ENCODE data around the gene PLEK. TPM values are rescaled to one million over a fixed set of nuclear protein-coding genes. Genes with fewer than 3 reads are reported as not detected.
"Not testable (repeated sequence)": the region's sequence is repeated elsewhere in the genome, so short reads cannot be mapped to it uniquely, and the experiment has no call there.

The PLEK gene
- total RNA-seq, 2 experiments from 2014 or later, result 6.9 to 7.6 TPM

- Mint-ChIP-seq H3K4me3 (no peak overlapping the region), H3K9me3 (no peaks in the 10 kb centered on the region), H3K36me3 (no peaks in the 10 kb centered on the region), H3K4me1 (ENCODE audit: low read depth) (no peaks in the 10 kb centered on the region), H3K27ac (no peak overlapping the region), H3K27me3 (peaks cover 22% of the 10 kb centered on the region)
- ChIA-PET POLR2A (interaction anchor here (0.9 kb wide), 1 partner anchor 38 kb away, joined by 4 read pairs; no protein-coding TSS in a partner anchor), CTCF (interaction anchor here (1.9 kb wide), 1 partner anchor 218 kb away, joined by 4 read pairs; no protein-coding TSS in a partner anchor)
- no peak for DNase-seq
- intact Hi-C loops (cut with micrococcal nuclease), result no loop called here
Measured at GRCh38 chr2:68340226-68341061, 24.6 kb upstream of the PLEK start.

GRCh38 chr2:68341062-68341329 is 24.1 kb upstream of the PLEK start:
- no peaks in the 10 kb centered on the region for H3K9me3 Mint-ChIP-seq
- no peaks in the 10 kb centered on the region for H3K4me1 Mint-ChIP-seq (ENCODE audit: low read depth)
- CTCF ChIA-PET, result interaction anchor here (1.9 kb wide), 1 partner anchor 219 kb away, joined by 4 read pairs; no protein-coding TSS in a partner anchor
- POLR2A ChIA-PET, result no interaction called here
- no peak for DNase-seq
- intact Hi-C loops (cut with micrococcal nuclease), result no loop called here
- H3K36me3 Mint-ChIP-seq, result no peaks in the 10 kb centered on the region
- H3K27me3 Mint-ChIP-seq, result peaks cover 22% of the 10 kb centered on the region
- H3K4me3 Mint-ChIP-seq, result no peak overlapping the region
- H3K27ac Mint-ChIP-seq, result no peak overlapping the region

GRCh38 chr2:68341583-68341982 is 23.5 kb upstream of the PLEK start:
- H3K27me3 Mint-ChIP-seq, result peaks cover 22% of the 10 kb centered on the region

GRCh38 chr2:68342470-68342869 is 22.6 kb upstream of the PLEK start:
- no peak for DNase-seq
- Mint-ChIP-seq H3K27me3 (peaks cover 28% of the 10 kb centered on the region), H3K27ac (no peak overlapping the region), H3K4me3 (no peak overlapping the region), H3K36me3 (no peaks in the 10 kb centered on the region), H3K4me1 (ENCODE audit: low read depth) (no peaks in the 10 kb centered on the region), H3K9me3 (no peaks in the 10 kb centered on the region)
- ChIA-PET CTCF (no interaction called here), POLR2A (no interaction called here)
- intact Hi-C loops (cut with micrococcal nuclease), result no loop called here

More at GRCh38 chr2:68341583-68341982, 23.5 kb upstream of the PLEK start:
- ChIA-PET POLR2A (no interaction called here), CTCF (no interaction called here)
- H3K36me3 Mint-ChIP-seq, result no peaks in the 10 kb centered on the region
- intact Hi-C loops (cut with micrococcal nuclease), result no loop called here
- H3K4me3 Mint-ChIP-seq, result no peak overlapping the region
- no peak for DNase-seq
- no peaks in the 10 kb centered on the region for H3K9me3 Mint-ChIP-seq
- no peaks in the 10 kb centered on the region for H3K4me1 Mint-ChIP-seq (ENCODE audit: low read depth)
- no peak overlapping the region for H3K27ac Mint-ChIP-seq

- DNase-seq, result no peak
- H3K4me1 Mint-ChIP-seq (ENCODE audit: low read depth), result no peaks in the 10 kb centered on the region
- ChIA-PET CTCF (no interaction called here), POLR2A (no interaction called here)
- intact Hi-C loops (cut with micrococcal nuclease), result no loop called here
- H3K9me3 Mint-ChIP-seq, result no peaks in the 10 kb centered on the region
- H3K4me3 Mint-ChIP-seq, result no peak overlapping the region
- H3K27me3 Mint-ChIP-seq, result peaks cover 38% of the 10 kb centered on the region
- H3K36me3 Mint-ChIP-seq, result no peaks in the 10 kb centered on the region
- no peak overlapping the region for H3K27ac Mint-ChIP-seq
Measured at GRCh38 chr2:68344031-68344430, 21.1 kb upstream of the PLEK start.

GRCh38 chr2:68345129-68345875 is 19.8 kb upstream of the PLEK start:
- H3K27me3 Mint-ChIP-seq, result peaks cover 34% of the 10 kb centered on the region
- intact Hi-C loops (cut with micrococcal nuclease), result no loop called here
- H3K9me3 Mint-ChIP-seq, result no peaks in the 10 kb centered on the region
- H3K4me3 Mint-ChIP-seq, result no peak overlapping the region
- no peaks in the 10 kb centered on the region for H3K4me1 Mint-ChIP-seq (ENCODE audit: low read depth)
- no peaks in the 10 kb centered on the region for H3K36me3 Mint-ChIP-seq
- CTCF ChIA-PET, result no interaction called here
- no peak for DNase-seq
- H3K27ac Mint-ChIP-seq, result no peak overlapping the region
- POLR2A ChIA-PET, result no interaction called here

GRCh38 chr2:68349091-68349490 is 16.0 kb upstream of the PLEK start:
- POLR2A ChIA-PET; intact Hi-C loops (cut with micrococcal nuclease); H3K4me3 Mint-ChIP-seq; H3K36me3 Mint-ChIP-seq; H3K4me1 Mint-ChIP-seq (ENCODE audit: low read depth); H3K9me3 Mint-ChIP-seq; H3K27ac Mint-ChIP-seq; DNase-seq: not testable (repeated sequence)
- CTCF ChIA-PET, result interaction anchor here (1.4 kb wide), 1 partner anchor 12 kb away, joined by 3 read pairs; no protein-coding TSS in a partner anchor
- peaks cover 18% of the 10 kb centered on the region for H3K27me3 Mint-ChIP-seq

GRCh38 chr2:68351997-68352396 is 13.1 kb upstream of the PLEK start:
- Mint-ChIP-seq H3K9me3 (no peaks in the 10 kb centered on the region), H3K27ac (no peak overlapping the region), H3K36me3 (no peaks in the 10 kb centered on the region), H3K4me3 (no peak overlapping the region), H3K4me1 (ENCODE audit: low read depth) (no peaks in the 10 kb centered on the region), H3K27me3 (peaks cover 14% of the 10 kb centered on the region)
- no peak for DNase-seq
- CTCF ChIA-PET, result interaction anchor here (1.0 to 1.5 kb wide), 2 partner anchors 9 to 230 kb away, joined by 3 to 4 read pairs; no protein-coding TSS in a partner anchor
- intact Hi-C loops (cut with micrococcal nuclease), result loop anchor here (10.0 kb wide), 1 partner anchor 227 kb away; no protein-coding TSS in a partner anchor
- POLR2A ChIA-PET, result no interaction called here

GRCh38 chr2:68352651-68353391 is 12.3 kb upstream of the PLEK start:
- Mint-ChIP-seq H3K4me1 (ENCODE audit: low read depth) (no peaks in the 10 kb centered on the region), H3K36me3 (no peaks in the 10 kb centered on the region), H3K9me3 (no peaks in the 10 kb centered on the region), H3K27ac (no peak overlapping the region), H3K4me3 (no peak overlapping the region), H3K27me3 (peaks cover 8% of the 10 kb centered on the region)
- ChIA-PET POLR2A (no interaction called here), CTCF (interaction anchor here (0.6 to 1.5 kb wide), 4 partner anchors 8 to 231 kb away, joined by 3 to 4 read pairs (median 4); no protein-coding TSS in a partner anchor)
- DNase-seq, result no peak
- intact Hi-C loops (cut with micrococcal nuclease), result loop anchor here (10.0 kb wide), 1 partner anchor 228 kb away; no protein-coding TSS in a partner anchor

- no peaks in the 10 kb centered on the region for H3K27me3 Mint-ChIP-seq
- intact Hi-C loops (cut with micrococcal nuclease), result loop anchor here (10.0 kb wide), 1 partner anchor 232 kb away; no protein-coding TSS in a partner anchor
- ChIA-PET POLR2A (interaction anchor here (0.6 kb wide), 1 partner anchor 288 kb away, joined by 3 read pairs; no protein-coding TSS in a partner anchor), CTCF (interaction anchor here (0.8 to 2.4 kb wide), 3 partner anchors 27 to 161 kb away, joined by 3 to 14 read pairs (median 6); no protein-coding TSS in a partner anchor)
- no peaks in the 10 kb centered on the region for H3K9me3 Mint-ChIP-seq
- no peaks in the 10 kb centered on the region for H3K36me3 Mint-ChIP-seq
- no peak overlapping the region for H3K4me3 Mint-ChIP-seq
- no peak overlapping the region for H3K27ac Mint-ChIP-seq
- no peaks in the 10 kb centered on the region for H3K4me1 Mint-ChIP-seq (ENCODE audit: low read depth)
- DNase-seq, result no peak
Measured at GRCh38 chr2:68356599-68357239, 8.4 kb upstream of the PLEK start.

GRCh38 chr2:68357605-68358337 is 7.3 kb upstream of the PLEK start:
- POLR2A ChIA-PET, result no interaction called here
- no peak overlapping the region for H3K4me3 Mint-ChIP-seq
- no peaks in the 10 kb centered on the region for H3K9me3 Mint-ChIP-seq
- H3K36me3 Mint-ChIP-seq, result no peaks in the 10 kb centered on the region
- no peaks in the 10 kb centered on the region for H3K27me3 Mint-ChIP-seq
- intact Hi-C loops (cut with micrococcal nuclease), result loop anchor here (10.0 kb wide), 1 partner anchor 233 kb away; no protein-coding TSS in a partner anchor
- peaks cover 10% of the 10 kb centered on the region for H3K4me1 Mint-ChIP-seq (ENCODE audit: low read depth)
- no peak overlapping the region for H3K27ac Mint-ChIP-seq
- CTCF ChIA-PET, result interaction anchor here (1.0 to 2.4 kb wide), 3 partner anchors 61 to 162 kb away, joined by 3 to 14 read pairs (median 6); no protein-coding TSS in a partner anchor
- no peak for DNase-seq
